Measurements from ENCODE around the gene KCNQ4. TPM values are rescaled to one million over a fixed set of nuclear protein-coding genes. Genes with fewer than 3 reads are reported as not detected.

KCNQ4 gene
- total RNA-seq, 2 donors from 2014 or later: 1.0 to 1.7 TPM

GRCh38 chr1:40763742-40764532, 19.6 kb upstream of the KCNQ4 start:
- no peaks in the 10 kb centered on the region for H3K27me3 ChIP-seq
- no peak overlapping the region for H3K27ac ChIP-seq
- no peak for DNase-seq (ENCODE audit: low spot score)
- no peaks in the 10 kb centered on the region for H3K9me3 ChIP-seq
- H3K4me1 ChIP-seq: peaks cover 0 to 28% of the 10 kb centered on the region in 2 donors
- TF ChIP-seq, protein P1, sequence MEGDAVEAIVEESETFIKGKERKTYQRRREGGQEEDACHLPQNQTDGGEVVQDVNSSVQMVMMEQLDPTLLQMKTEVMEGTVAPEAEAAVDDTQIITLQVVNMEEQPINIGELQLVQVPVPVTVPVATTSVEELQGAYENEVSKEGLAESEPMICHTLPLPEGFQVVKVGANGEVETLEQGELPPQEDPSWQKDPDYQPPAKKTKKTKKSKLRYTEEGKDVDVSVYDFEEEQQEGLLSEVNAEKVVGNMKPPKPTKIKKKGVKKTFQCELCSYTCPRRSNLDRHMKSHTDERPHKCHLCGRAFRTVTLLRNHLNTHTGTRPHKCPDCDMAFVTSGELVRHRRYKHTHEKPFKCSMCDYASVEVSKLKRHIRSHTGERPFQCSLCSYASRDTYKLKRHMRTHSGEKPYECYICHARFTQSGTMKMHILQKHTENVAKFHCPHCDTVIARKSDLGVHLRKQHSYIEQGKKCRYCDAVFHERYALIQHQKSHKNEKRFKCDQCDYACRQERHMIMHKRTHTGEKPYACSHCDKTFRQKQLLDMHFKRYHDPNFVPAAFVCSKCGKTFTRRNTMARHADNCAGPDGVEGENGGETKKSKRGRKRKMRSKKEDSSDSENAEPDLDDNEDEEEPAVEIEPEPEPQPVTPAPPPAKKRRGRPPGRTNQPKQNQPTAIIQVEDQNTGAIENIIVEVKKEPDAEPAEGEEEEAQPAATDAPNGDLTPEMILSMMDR (IDR thresholded peaks at IDR 0.05): no peak
- no peak overlapping the region for H3K4me3 ChIP-seq
- peaks cover 95% of the 10 kb centered on the region for H3K36me3 ChIP-seq

DNA sequence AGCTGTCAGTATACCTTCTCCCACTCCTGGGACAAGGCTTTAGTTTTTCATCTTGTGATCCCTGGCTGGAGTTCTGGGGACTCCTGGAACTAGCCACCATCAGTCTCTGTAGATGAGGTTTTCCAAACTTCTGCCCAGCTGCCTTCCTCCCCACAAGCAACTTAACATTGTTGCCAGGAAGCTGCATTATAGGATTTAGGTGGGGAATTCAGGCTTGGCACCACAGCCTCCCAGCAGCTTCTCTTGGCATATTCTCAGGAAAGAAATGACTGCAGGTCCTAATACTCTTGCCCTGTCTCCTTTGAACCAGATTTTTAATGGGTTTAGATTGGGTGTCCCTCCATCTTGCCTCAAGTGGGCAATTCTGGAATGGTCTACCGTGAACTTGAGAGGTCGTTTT, 18.6 kb upstream of the KCNQ4 start:
- no peak overlapping the region for H3K4me3 ChIP-seq
- H3K36me3 ChIP-seq: peaks cover 95% of the 10 kb centered on the region
- TF ChIP-seq, protein P1 (IDR thresholded peaks at IDR 0.05): no peak
- H3K4me1 ChIP-seq: peaks cover 0 to 38% of the 10 kb centered on the region in 2 donors
- no peak overlapping the region for H3K27ac ChIP-seq
- H3K9me3 ChIP-seq: no peaks in the 10 kb centered on the region
- H3K27me3 ChIP-seq: no peaks in the 10 kb centered on the region
- no peak for DNase-seq (ENCODE audit: low spot score)

DNA sequence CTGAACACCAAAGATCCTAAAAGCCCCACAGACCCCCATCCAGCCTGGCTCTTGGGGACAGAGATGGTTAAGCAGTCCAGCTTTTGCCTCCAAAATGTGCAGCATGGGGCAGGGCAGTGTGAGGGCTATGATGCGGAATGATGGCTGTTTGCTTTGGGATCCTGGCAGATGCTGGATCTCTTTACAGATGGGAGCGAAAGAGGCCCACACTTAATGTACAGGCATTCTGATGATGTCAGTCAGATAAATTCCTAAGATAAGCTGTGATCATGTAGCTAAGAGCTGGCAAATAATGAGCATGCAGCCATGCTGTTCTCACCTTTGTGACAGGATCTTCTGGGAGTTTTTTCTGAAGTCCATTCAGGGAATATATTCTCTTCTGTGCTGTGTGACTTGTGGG, 17.6 kb upstream of the KCNQ4 start:
- TF ChIP-seq, protein P1 (IDR thresholded peaks at IDR 0.05): no peak
- Histone ChIP-seq H3K4me1 (peaks cover 0 to 35% of the 10 kb centered on the region in 2 donors), H3K27me3 (no peaks in the 10 kb centered on the region), H3K27ac (no peak overlapping the region), H3K36me3 (peaks cover 95% of the 10 kb centered on the region), H3K4me3 (no peak overlapping the region), H3K9me3 (no peaks in the 10 kb centered on the region)
- no peak for DNase-seq (ENCODE audit: low spot score)

DNA sequence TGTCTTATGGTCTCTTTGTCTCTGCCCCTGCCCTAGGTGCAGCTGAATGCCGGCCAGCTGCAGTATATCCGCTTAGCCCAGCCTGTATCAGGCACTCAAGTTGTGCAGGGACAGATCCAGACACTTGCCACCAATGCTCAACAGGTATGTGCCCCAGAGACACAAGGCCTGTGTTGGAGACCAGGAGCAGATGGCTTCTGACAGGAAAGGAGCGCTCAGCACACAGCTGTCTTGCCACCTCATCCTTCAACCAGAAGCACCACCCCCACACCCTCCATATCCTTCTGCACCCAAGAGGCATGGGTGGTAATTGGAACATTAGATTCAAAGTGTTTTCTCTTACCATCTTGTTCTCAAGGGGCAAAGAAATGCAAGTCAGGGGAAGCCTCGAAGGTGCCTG, 17.0 kb upstream of the KCNQ4 start:
- TF ChIP-seq, protein P1 (IDR thresholded peaks at IDR 0.05): no peak
- no peak for DNase-seq (ENCODE audit: low spot score)
- Histone ChIP-seq H3K27me3 (no peaks in the 10 kb centered on the region), H3K27ac (no peak overlapping the region), H3K4me3 (no peak overlapping the region), H3K36me3 (peaks cover 97% of the 10 kb centered on the region), H3K4me1 (peaks cover 0 to 34% of the 10 kb centered on the region in 2 donors), H3K9me3 (no peaks in the 10 kb centered on the region)

GRCh38 chr1:40768146-40768990, 15.2 kb upstream of the KCNQ4 start:
- H3K4me3 ChIP-seq: no peak overlapping the region
- H3K9me3 ChIP-seq: no peaks in the 10 kb centered on the region
- peaks cover 91% of the 10 kb centered on the region for H3K36me3 ChIP-seq
- TF ChIP-seq, protein P1 (IDR thresholded peaks at IDR 0.05): no peak
- no peaks in the 10 kb centered on the region for H3K27me3 ChIP-seq
- H3K27ac ChIP-seq: no peak overlapping the region
- H3K4me1 ChIP-seq: peaks cover 0 to 33% of the 10 kb centered on the region in 2 donors
- DNase-seq (ENCODE audit: low spot score): no peak
